ENCODE results near the gene APBA2.

Gene APBA2

GRCh38 chr15:29053661-29054131, 167.9 kb downstream of the APBA2 start:
- H3K4me3 ChIP-seq (ENCODE audit: low read depth, low read length): no peak overlapping the region
- TF ChIP-seq CTCF (IDR thresholded peaks at IDR 0.05; ENCODE audit: control insufficient read depth, extremely low read depth, insufficient read depth): no peak
- DNase-seq (ENCODE audit: low read depth): no peak

GRCh38 chr15:29054171-29055045, 168.6 kb downstream of the APBA2 start:
- no peak for DNase-seq (ENCODE audit: low read depth)
- no peak overlapping the region for H3K4me3 ChIP-seq (ENCODE audit: low read depth, low read length)
- TF ChIP-seq CTCF (IDR thresholded peaks at IDR 0.05; ENCODE audit: control insufficient read depth, extremely low read depth, insufficient read depth): no peak

GRCh38 chr15:29055876-29056275, 170.1 kb downstream of the APBA2 start:
- no peak for DNase-seq (ENCODE audit: low read depth)

GRCh38 chr15:29056839-29057450, 171.2 kb downstream of the APBA2 start:
- no peak for DNase-seq (ENCODE audit: low read depth)
- no peak for TF ChIP-seq CTCF (IDR thresholded peaks at IDR 0.05; ENCODE audit: control insufficient read depth, extremely low read depth, insufficient read depth)
- no peak overlapping the region for H3K4me3 ChIP-seq (ENCODE audit: low read depth, low read length)

More at GRCh38 chr15:29055876-29056275, 170.1 kb downstream of the APBA2 start:
- no peak for TF ChIP-seq CTCF (IDR thresholded peaks at IDR 0.05; ENCODE audit: control insufficient read depth, extremely low read depth, insufficient read depth)
- H3K4me3 ChIP-seq (ENCODE audit: low read depth, low read length): no peak overlapping the region

GRCh38 chr15:29057856-29058255, 172.1 kb downstream of the APBA2 start:
- H3K4me3 ChIP-seq (ENCODE audit: low read depth, low read length): no peak overlapping the region
- TF ChIP-seq CTCF (IDR thresholded peaks at IDR 0.05; ENCODE audit: control insufficient read depth, extremely low read depth, insufficient read depth): no peak
- DNase-seq (ENCODE audit: low read depth): no peak

GRCh38 chr15:29058903-29059539, 173.2 kb downstream of the APBA2 start:
- TF ChIP-seq CTCF (IDR thresholded peaks at IDR 0.05; ENCODE audit: control insufficient read depth, extremely low read depth, insufficient read depth): no peak
- DNase-seq (ENCODE audit: low read depth): no peak
- no peak overlapping the region for H3K4me3 ChIP-seq (ENCODE audit: low read depth, low read length)
